Astrocyte of the spinal cord (primary cell): ENCODE measurements around the gene KIRREL1.

Experiments used
- DNase-seq: peaks from one replicate; pipeline ENCODE4 v3.0.0; 2011; ENCODE audit warnings: low read depth, low spot score
- H3K4me3 ChIP-seq: 2 replicates; pipeline ENCODE4 v1.5.1; 2011; ENCODE audit warnings: low read depth, mild to moderate bottlenecking, low read length, moderate library complexity
- in situ Hi-C: cut with HindIII; loops from 2 replicates; pipeline ENCODE4 v1.10.0; 2017; ENCODE audit warnings: low sequenced_read_pairs
- TF ChIP-seq, protein P1 (sequence below): IDR thresholded peaks from 2 replicates; pipeline ENCODE4 v1.5.1; 2012; ENCODE audit warnings: low read depth, mild to moderate bottlenecking, low read length, inconsistent platforms

Gene KIRREL1

GRCh38 chr1:158112994-158113758, 119.7 kb downstream of the KIRREL1 start:
- peak; percentile 13 for DNase-seq
- TF ChIP-seq, protein P1, sequence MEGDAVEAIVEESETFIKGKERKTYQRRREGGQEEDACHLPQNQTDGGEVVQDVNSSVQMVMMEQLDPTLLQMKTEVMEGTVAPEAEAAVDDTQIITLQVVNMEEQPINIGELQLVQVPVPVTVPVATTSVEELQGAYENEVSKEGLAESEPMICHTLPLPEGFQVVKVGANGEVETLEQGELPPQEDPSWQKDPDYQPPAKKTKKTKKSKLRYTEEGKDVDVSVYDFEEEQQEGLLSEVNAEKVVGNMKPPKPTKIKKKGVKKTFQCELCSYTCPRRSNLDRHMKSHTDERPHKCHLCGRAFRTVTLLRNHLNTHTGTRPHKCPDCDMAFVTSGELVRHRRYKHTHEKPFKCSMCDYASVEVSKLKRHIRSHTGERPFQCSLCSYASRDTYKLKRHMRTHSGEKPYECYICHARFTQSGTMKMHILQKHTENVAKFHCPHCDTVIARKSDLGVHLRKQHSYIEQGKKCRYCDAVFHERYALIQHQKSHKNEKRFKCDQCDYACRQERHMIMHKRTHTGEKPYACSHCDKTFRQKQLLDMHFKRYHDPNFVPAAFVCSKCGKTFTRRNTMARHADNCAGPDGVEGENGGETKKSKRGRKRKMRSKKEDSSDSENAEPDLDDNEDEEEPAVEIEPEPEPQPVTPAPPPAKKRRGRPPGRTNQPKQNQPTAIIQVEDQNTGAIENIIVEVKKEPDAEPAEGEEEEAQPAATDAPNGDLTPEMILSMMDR: peak; percentile 34
- peak overlapping the region; percentile 39 for H3K4me3 ChIP-seq
- in situ Hi-C loops: no loop called here

DNA sequence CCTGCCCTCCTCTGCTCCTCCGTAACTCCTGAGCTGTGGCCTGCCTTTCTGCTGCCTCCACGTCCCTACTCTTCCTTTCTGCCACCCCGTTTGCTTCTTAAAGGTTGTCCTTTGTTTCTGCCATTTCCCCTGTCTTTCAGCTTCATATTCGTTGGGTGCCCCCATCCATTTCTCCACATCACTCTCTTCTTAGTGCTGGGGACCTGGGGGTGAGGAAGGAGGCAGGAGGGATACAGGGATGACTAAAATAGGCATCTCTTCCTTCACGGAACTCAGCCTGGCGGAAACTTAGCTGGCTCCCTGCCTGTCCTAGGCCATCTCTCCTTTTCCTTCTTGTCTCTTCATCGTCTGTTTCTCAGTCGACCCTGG, 120.3 kb downstream of the KIRREL1 start:
- peak overlapping the region; percentile 39 for H3K4me3 ChIP-seq
- no peak for DNase-seq
- in situ Hi-C loops: no loop called here
- TF ChIP-seq, protein P1: no peak

- TF ChIP-seq, protein P1: no peak
- no peak for DNase-seq
- in situ Hi-C loops: no loop called here
- H3K4me3 ChIP-seq: no peak overlapping the region
Measured at GRCh38 chr1:158115126-158115525, 121.7 kb downstream of the KIRREL1 start.

- in situ Hi-C loops: no loop called here
- TF ChIP-seq, protein P1: no peak
- no peak for DNase-seq
- H3K4me3 ChIP-seq: no peak overlapping the region
Measured at GRCh38 chr1:158116311-158117167, 123.1 kb downstream of the KIRREL1 start.

- in situ Hi-C loops: no loop called here
- TF ChIP-seq, protein P1: peak; percentile 69
- DNase-seq: peak; percentile 40
- H3K4me3 ChIP-seq: peak overlapping the region; percentile 6
Measured at GRCh38 chr1:158117854-158118704, 124.6 kb downstream of the KIRREL1 start.

- in situ Hi-C loops: no loop called here
- no peak overlapping the region for H3K4me3 ChIP-seq
- TF ChIP-seq, protein P1: no peak
- no peak for DNase-seq
Measured at GRCh38 chr1:158118713-158119402, 125.4 kb downstream of the KIRREL1 start.
